GM12878 (cell line): ENCODE data around the gene FAF1. TPM values are rescaled to one million over a fixed set of nuclear protein-coding genes. Genes with fewer than 3 reads are reported as not detected.

Experiments
- ATAC-seq: fragments of 200-7000 bp; cut with Tn5 transposase; 3 replicates; pipeline ENCODE4 v1.9.1; 2020; ENCODE audit warnings: mild to moderate bottlenecking, moderate library complexity
- BruUV-seq: library from RNA; stranded (reverse); fragments of 400-500 nt; replicated peaks from 2 replicates; lab custom pipeline; 2021; lab: Mats Ljungman, UMichigan
- CTCF ChIA-PET: fragments of 300-600 bp; sonication (Branson Sonifier 250); formaldehyde crosslinking; extraction: SDS; loops from one replicate; lab custom pipeline; 2021; ENCODE audit warnings: inconsistent platforms; lab: Yijun Ruan, JAX
- POLR2A ChIA-PET: fragments of 350-600 bp; formaldehyde crosslinking; extraction: SDS; loops from one replicate; lab custom pipeline; 2021; ENCODE audit warnings: inconsistent platforms; lab: Charles Lee
- RAD21 ChIA-PET: fragments of 300-600 bp; sonication (Branson Sonifier 250); formaldehyde crosslinking; loops from one replicate; lab custom pipeline; 2023; ENCODE audit warnings: antibody characterized with exemption; ENCODE audit not compliant: unreplicated experiment; lab: Charles Lee
- SMC1A ChIA-PET: fragments of 300-600 bp; sonication (Branson Sonifier 250); formaldehyde crosslinking; loops from one replicate; lab custom pipeline; 2023; ENCODE audit not compliant: unreplicated experiment, uncharacterized antibody; lab: Charles Lee
- DNase-seq: peaks from one replicate; pipeline ENCODE4 v3.0.0-alpha.2; 2011; ENCODE audit warnings: low read depth, low spot score
- FAIRE-seq: peaks from 3 replicates; lab custom pipeline; 2011; peaks lifted over from hg19 to GRCh38; lab: Jason Lieb, UNC
- H2AFZ ChIP-seq: 2 replicates; pipeline ENCODE4 v1.6.0; 2011; ENCODE audit warnings: low read depth, low read length, control low read depth; ENCODE audit not compliant: control insufficient read depth
- H3K27ac ChIP-seq: 2 replicates; pipeline ENCODE4 v1.5.1; 2011; ENCODE audit warnings: control low read depth; ENCODE audit not compliant: control insufficient read depth, insufficient read depth
- H3K27me3 ChIP-seq, 2 experiments: replicated peaks in 1 of 2; 2 replicates each; pipeline versions ENCODE4 v1.6.0 to v1.6.1; 2011; ENCODE audit warnings: low read length in 1 of 2; ENCODE audit not compliant: control insufficient read depth in 2 of 2, insufficient read depth in 2 of 2
- H3K36me3 ChIP-seq, 2 experiments: 2 replicates each; pipeline ENCODE4 v1.5.1; 2011; ENCODE audit warnings: low read length in 1 of 2; ENCODE audit not compliant: control insufficient read depth in 2 of 2, insufficient read depth in 2 of 2
- H3K4me1 ChIP-seq: 2 replicates; pipeline ENCODE4 v1.6.1; 2011; ENCODE audit warnings: mild to moderate bottlenecking, low read length, moderate library complexity, mixed read lengths; ENCODE audit not compliant: control insufficient read depth, insufficient read depth
- H3K4me2 ChIP-seq: 2 replicates; pipeline ENCODE4 v1.6.0; 2011; ENCODE audit warnings: control low read depth; ENCODE audit not compliant: control insufficient read depth, insufficient read depth
- H3K4me3 ChIP-seq: fragments of 200-600 bp; sonication (generic); 2 replicates; pipeline ENCODE4 v1.5.1; 2016
- H3K79me2 ChIP-seq: 2 replicates; pipeline ENCODE4 v1.6.0; 2011; ENCODE audit warnings: low read length; ENCODE audit not compliant: control insufficient read depth, insufficient read depth
- H3K9ac ChIP-seq: 2 replicates; pipeline ENCODE4 v1.8.0; 2011; ENCODE audit warnings: low read length, control low read depth, mixed read lengths; ENCODE audit not compliant: control insufficient read depth, insufficient read depth
- H3K9me3 ChIP-seq: replicated peaks from 3 replicates; pipeline ENCODE4 v1.5.1; 2011; ENCODE audit warnings: mild to moderate bottlenecking, low read length; ENCODE audit not compliant: control insufficient read depth, insufficient read depth
- H4K20me1 ChIP-seq: 2 replicates; pipeline ENCODE4 v1.6.0; 2011; ENCODE audit not compliant: control insufficient read depth, insufficient read depth
- MXI1 ChIP-seq: fragments of 150-350 bp; IDR thresholded peaks from 2 replicates; pipeline ENCODE4 v1.6.1; 2011; ENCODE audit warnings: low read depth, mild to moderate bottlenecking, inconsistent platforms, low read length, improper control_type of control experiment
- POU2F2 ChIP-seq: IDR thresholded peaks from 3 replicates; pipeline ENCODE4 v1.6.1; 2011; ENCODE audit warnings: low read depth, mild to moderate bottlenecking, low read length, borderline replicate concordance
- SUZ12 ChIP-seq: fragments of 200-600 bp; sonication (generic); IDR thresholded peaks from one replicate; pipeline ENCODE4 v1.6.1; 2018; ENCODE audit warnings: antibody characterized with exemption, mild to moderate bottlenecking; ENCODE audit not compliant: unreplicated experiment
- WGBS: methylation state at CpG from one replicate; pipeline ENCODE4 v1.1.6; 2016; ENCODE audit warnings: low lambda C conversion rate; ENCODE audit not compliant: insufficient replicate concordance, insufficient coverage; ENCODE audit errors: missing lambda C conversion rate; 5-methylcytosine and 5-hydroxymethylcytosine counted together
- in situ Hi-C: fragments of 300-500 bp; cut with MboI; formaldehyde crosslinking; loops from 9 replicates; pipeline ENCODE4 v1.14.3; 2018; ENCODE audit warnings: mixed read lengths
- intact Hi-C: fragments of 100-400 bp; cut with micrococcal nuclease; formaldehyde crosslinking; loops from one replicate; pipeline ENCODE4 v1.14.2; 2022; ENCODE audit not compliant: unreplicated experiment
- polyA plus RNA-seq, 11 experiments: library from polyadenylated mRNA; depleted of rRNA in 4 of 11; unstranded in 6 of 11; stranded (reverse) in 5 of 11; fragments of >200 nt; fragmentation: Nextera tagmentation in 4 of 11; fragmentation: Illumina TruSeq in 1 of 11; extraction: Ambion mirVana in 4 of 11; extraction: Trizol in 1 of 11; gene quantifications; 1 replicate in 1 of 11; 2 replicates in 10 of 11; pipeline versions ENCODE4 v1.2.1 to v1.2.3, GENCODE V29; 2011 to 2016; ENCODE audit warnings: inconsistent platforms in 2 of 11, missing spikeins in 2 of 11, low read depth in 1 of 11
- total RNA-seq, 4 experiments: library from RNA; depleted of rRNA in 3 of 4; stranded (reverse); fragments of >200 nt in 3 of 4; fragmentation: Illumina TruSeq in 1 of 4; extraction: Trizol in 1 of 4; gene quantifications; 2 replicates each; pipeline versions ENCODE4 v1.2.1 to v1.2.3, GENCODE V29; 2013 to 2021

Gene FAF1
- total and polyA plus RNA-seq, 10 of the 15 experiments (the other 5 are each of a cell fraction or from before 2014, with no cell fraction given): 8.6 to 54.5 (median 23.7) TPM

DNA sequence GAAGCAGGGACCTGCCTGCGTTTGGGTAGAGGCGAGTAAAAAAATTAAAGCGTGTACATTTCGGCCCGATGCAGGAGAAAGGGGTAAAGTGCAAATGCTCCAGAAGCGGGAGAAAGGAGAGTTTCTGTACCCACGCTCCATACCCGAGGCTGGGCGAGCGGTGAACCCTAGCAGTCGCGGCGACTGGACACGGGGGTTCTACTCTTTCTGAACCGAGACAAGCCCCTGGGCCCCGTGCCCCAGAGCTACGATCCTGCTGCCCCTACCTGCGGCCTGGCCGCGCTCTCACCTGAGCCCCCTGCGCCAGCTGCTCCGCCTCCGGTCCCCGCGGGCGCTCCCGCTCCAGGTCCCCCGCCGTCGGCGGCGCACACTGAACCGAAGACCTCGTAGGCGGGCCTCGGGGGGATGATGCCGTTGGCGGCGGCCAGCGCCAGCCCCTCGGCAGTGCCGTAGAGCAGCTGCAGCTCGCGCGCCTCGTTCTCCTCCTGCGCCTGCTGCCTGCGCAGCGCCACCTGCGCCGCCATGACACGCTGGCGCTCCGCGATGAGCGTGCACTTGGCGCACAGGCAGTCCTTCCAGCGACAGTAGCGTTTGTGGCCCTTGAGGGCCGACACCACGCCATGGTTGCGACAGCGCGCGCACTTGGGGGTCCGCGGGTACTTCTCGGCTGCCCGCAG is 539.2 kb downstream of the FAF1 start:
- WGBS: 33% methylated on average over 53 of the region's 69 CpGs
- Histone ChIP-seq H3K27me3 (peaks cover 26 to 44% of the 10 kb centered on the region in 2 experiments), H3K79me2 (no peaks in the 10 kb centered on the region), H4K20me1 (no peaks in the 10 kb centered on the region), H2AFZ (no peak overlapping the region), H3K27ac (no peak overlapping the region), H3K9ac (no peak overlapping the region), H3K36me3 (no peaks in the 10 kb centered on the region), H3K4me1 (no peaks in the 10 kb centered on the region), H3K4me3 (no peak overlapping the region), H3K4me2 (no peak overlapping the region), H3K9me3 (no peaks in the 10 kb centered on the region; the same call in 1 of the 3 replicates)
- ChIA-PET CTCF (no interaction called here), RAD21 (no interaction called here), SMC1A (no interaction called here), POLR2A (no interaction called here)
- no peak for FAIRE-seq
- no peak for DNase-seq
- intact Hi-C loops: no loop called here
- no peak for ATAC-seq
- in situ Hi-C loops: no loop called here
- BruUV-seq: no TSS peak
- TF ChIP-seq SUZ12 (peak; percentile 81), MXI1 (no peak)

DNA sequence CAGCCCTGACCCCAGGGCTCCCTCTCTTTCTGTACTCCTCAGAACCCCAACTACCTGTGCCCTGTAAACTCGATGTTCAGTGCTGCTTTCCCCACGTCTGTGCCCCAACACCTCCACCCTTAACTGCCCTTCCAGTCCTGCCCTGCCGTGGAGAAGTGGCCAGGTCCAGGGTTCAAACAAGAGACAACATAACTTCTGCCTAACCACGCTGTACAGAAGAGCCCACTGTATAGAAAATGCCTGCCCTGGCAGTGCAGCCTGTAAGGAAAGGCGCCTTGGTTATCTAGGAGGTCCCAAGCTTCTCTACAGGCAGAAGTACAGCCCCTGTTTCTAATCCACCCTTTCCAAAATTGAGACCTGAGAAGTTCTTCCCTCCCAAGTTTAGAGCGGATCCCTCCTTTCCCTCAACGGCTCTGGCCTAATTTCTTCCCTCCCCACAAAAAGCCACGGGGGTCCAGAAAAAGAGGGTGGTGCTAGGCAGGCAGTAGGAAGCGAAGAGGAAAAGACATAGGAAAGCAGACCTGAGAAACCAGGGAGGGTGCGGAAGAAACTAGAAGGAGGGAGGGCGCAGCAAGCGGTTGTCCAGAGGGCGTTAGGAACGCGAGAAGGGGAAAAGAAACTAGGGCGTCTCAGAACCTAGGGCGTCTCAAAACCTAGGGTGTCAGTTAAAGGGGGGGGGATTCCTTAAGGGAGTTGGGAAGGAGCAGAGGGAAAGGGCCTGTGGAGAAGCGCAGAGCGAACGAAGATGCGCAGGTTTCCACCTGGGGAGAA is 540.0 kb downstream of the FAF1 start:
- ATAC-seq: no peak
- in situ Hi-C loops (no loop called here), intact Hi-C loops (no loop called here)
- POLR2A ChIA-PET: no interaction called here
- no peak overlapping the region for H3K27ac ChIP-seq
- BruUV-seq: no TSS peak
- no peaks in the 10 kb centered on the region for H4K20me1 ChIP-seq
- H3K9me3 ChIP-seq: no peaks in the 10 kb centered on the region; the same call in 1 of the 3 replicates
- no peak for FAIRE-seq
- CTCF ChIA-PET: no interaction called here
- H3K36me3 ChIP-seq: no peaks in the 10 kb centered on the region
- H3K4me1 ChIP-seq: no peaks in the 10 kb centered on the region
- no peak for DNase-seq
- no peak overlapping the region for H3K4me3 ChIP-seq
- WGBS: 13% methylated on average over 21 of the region's 21 CpGs
- H3K27me3 ChIP-seq: peaks cover 23 to 48% of the 10 kb centered on the region in 2 experiments
- H3K79me2 ChIP-seq: no peaks in the 10 kb centered on the region
- H3K9ac ChIP-seq: no peak overlapping the region
- SMC1A ChIA-PET: no interaction called here
- RAD21 ChIA-PET: no interaction called here
- TF ChIP-seq POU2F2: no peak
- TF ChIP-seq, all 136 proteins: peak for 0
- H2AFZ ChIP-seq: no peak overlapping the region
- no peak overlapping the region for H3K4me2 ChIP-seq
